OCI-LY3 (cell line): Measurements from ENCODE around the gene SEC31B.

ENCODE experiments used
- H2AFZ ChIP-seq: fragments of 200-600, 300-600 bp; shearing (Covaris generic); 2 replicates; pipeline ENCODE4 v1.6.0; 2014; ENCODE audit warnings: antibody characterized with exemption, low read depth, low read length
- H3K27ac ChIP-seq: fragments of 200-600, 300-600 bp; sonication (generic); 2 replicates; pipeline ENCODE4 v1.5.1; 2014; ENCODE audit warnings: mild to moderate bottlenecking, low read length, moderate library complexity, mixed read lengths
- H3K27me3 ChIP-seq: fragments of 200-600, 300-600 bp; sonication (generic); 2 replicates; pipeline ENCODE4 v1.6.1; 2014; ENCODE audit warnings: low read depth, low read length, mixed read lengths
- H3K36me3 ChIP-seq: fragments of 200-600, 300-600 bp; sonication (generic); replicated peaks from 2 replicates; pipeline ENCODE3; 2014; ENCODE audit warnings: low read depth, low read length, mixed read lengths
- H3K4me1 ChIP-seq: fragments of 300-600, 200-600 bp; sonication (generic); 2 replicates; pipeline ENCODE4 v1.6.1; 2014; ENCODE audit warnings: low read length, mixed read lengths
- H3K4me2 ChIP-seq: fragments of 200-600, 300-600 bp; sonication (generic); 2 replicates; pipeline ENCODE4 v1.6.1; 2014; ENCODE audit warnings: low read length, mixed read lengths
- H3K4me3 ChIP-seq: fragments of 300-600, 200-600 bp; sonication (generic); 2 replicates; pipeline ENCODE4 v1.5.1; 2014; ENCODE audit warnings: antibody characterized with exemption, mild to moderate bottlenecking, low read length, moderate library complexity
- H3K79me2 ChIP-seq: fragments of 300-600, 200-600 bp; shearing (Covaris generic); 2 replicates; pipeline ENCODE4 v1.6.1; 2014; ENCODE audit warnings: mild to moderate bottlenecking, low read length, mixed read lengths
- H3K9ac ChIP-seq: fragments of 300-600, 200-600 bp; shearing (Covaris generic); 2 replicates; pipeline ENCODE4 v1.6.0; 2014; ENCODE audit warnings: mild to moderate bottlenecking, low read length, moderate library complexity
- H3K9me3 ChIP-seq: fragments of 200-600, 300-600 bp; shearing (Covaris generic); 2 replicates; pipeline ENCODE4 v1.6.1; 2014; ENCODE audit warnings: low read length, mixed read lengths; ENCODE audit not compliant: insufficient read depth
- H4K20me1 ChIP-seq: fragments of 200-600, 300-600 bp; sonication (generic); 2 replicates; pipeline ENCODE4 v1.6.1; 2016; ENCODE audit warnings: low read length, mixed read lengths; ENCODE audit not compliant: insufficient read depth
- CTCF ChIP-seq: fragments of 200-600, 300-600 bp; sonication (generic); IDR thresholded peaks from 2 replicates; pipeline ENCODE4 v1.5.1; 2014; ENCODE audit warnings: antibody characterized with exemption, low read length, low read depth
- EZH2phosphoT487 ChIP-seq: fragments of 200-600 bp; shearing (Covaris generic); IDR thresholded peaks from 2 replicates; pipeline ENCODE4 v1.6.1; 2018; ENCODE audit warnings: antibody characterized with exemption, mixed run types, low read depth

SEC31B gene

DNA sequence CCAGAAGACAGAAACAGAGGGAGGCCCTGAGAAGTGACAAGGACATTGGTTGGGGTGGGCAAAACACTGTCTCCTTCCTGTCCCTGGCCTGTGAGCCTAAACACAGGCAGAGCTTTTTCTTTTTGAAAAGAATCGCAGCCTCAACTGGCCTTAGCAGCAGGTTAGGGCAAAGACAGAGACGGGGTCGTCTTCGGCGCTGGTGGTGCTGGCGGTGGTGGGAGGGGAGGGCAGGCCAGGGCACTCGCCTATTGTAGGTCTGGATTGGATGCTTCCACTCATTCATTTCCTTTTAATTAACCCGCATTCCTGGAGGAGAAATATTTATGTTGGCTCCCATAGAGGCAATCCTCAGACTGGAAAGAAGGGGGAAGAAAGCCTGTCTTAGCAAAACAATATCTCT, 34.3 kb downstream of the SEC31B start:
- no peak for TF ChIP-seq EZH2phosphoT487
- no peak for TF ChIP-seq CTCF
- Histone ChIP-seq H3K9ac (no peak overlapping the region), H3K9me3 (no peaks in the 10 kb centered on the region), H2AFZ (no peak overlapping the region), H4K20me1 (no peaks in the 10 kb centered on the region), H3K36me3 (no peaks in the 10 kb centered on the region), H3K27ac (no peak overlapping the region), H3K4me2 (no peak overlapping the region), H3K79me2 (no peaks in the 10 kb centered on the region), H3K4me3 (no peak overlapping the region), H3K4me1 (0 out of 2 replicates have a peak, but pooled peaks cover 3% of the 10 kb centered on the region), H3K27me3 (0 out of 2 replicates have a peak, but pooled peaks cover under 1% of the 10 kb centered on the region)

DNA sequence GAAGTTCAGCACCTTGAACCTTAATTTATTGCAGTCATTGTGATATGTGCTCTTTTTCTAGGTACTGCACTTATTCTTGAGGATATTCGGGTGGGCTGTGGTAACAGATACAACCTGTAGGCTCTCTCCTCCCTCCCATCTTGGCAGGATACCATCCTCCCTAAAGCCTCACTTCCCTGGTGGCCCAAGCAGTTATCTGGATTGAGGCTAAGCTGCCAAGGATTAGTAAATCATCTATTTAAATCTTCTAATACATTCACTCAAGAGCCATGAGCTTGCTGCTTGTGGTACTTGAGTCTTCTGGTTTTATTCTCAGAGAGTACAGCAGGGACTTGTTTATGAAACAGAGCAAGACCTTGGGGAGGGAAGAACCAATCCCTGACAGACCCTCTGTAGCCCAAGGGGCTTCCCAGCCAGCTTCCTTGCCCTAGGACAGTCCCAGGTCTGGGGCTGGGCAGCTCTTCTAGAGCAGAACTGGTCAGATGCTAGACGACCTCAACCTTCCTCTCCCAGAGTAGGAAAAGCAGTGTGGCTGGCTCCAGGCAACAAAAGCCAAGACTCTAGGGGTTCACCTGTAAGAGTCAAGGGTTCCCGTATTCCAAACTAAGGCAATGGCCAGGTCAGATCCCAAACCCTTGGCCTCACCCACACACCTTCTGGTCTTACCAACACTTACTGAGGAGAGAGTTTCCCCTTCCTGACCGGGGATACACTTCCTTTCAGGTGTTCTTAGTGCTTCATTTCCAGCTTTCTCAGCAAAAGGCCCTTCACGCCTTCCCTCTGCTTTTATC, 35.6 kb downstream of the SEC31B start:
- Histone ChIP-seq H4K20me1 (no peaks in the 10 kb centered on the region), H3K4me2 (no peak overlapping the region), H2AFZ (no peak overlapping the region), H3K9ac (no peak overlapping the region), H3K9me3 (no peaks in the 10 kb centered on the region), H3K79me2 (no peaks in the 10 kb centered on the region), H3K4me1 (0 out of 2 replicates have a peak, but pooled peaks cover 3% of the 10 kb centered on the region), H3K27me3 (peaks cover 11% of the 10 kb centered on the region), H3K27ac (no peak overlapping the region), H3K4me3 (no peak overlapping the region), H3K36me3 (no peaks in the 10 kb centered on the region)
- TF ChIP-seq CTCF (no peak), EZH2phosphoT487 (no peak)

- Histone ChIP-seq H3K4me3 (peak overlapping the region; percentile 86), H3K9ac (no peak overlapping the region), H2AFZ (no peak overlapping the region), H3K27me3 (peaks cover 21% of the 10 kb centered on the region), H3K27ac (no peak overlapping the region), H3K4me1 (0 out of 2 replicates have a peak, but pooled peaks cover 3% of the 10 kb centered on the region), H3K4me2 (peak overlapping the region; percentile 100), H3K9me3 (no peaks in the 10 kb centered on the region), H3K79me2 (no peaks in the 10 kb centered on the region), H4K20me1 (no peaks in the 10 kb centered on the region), H3K36me3 (no peaks in the 10 kb centered on the region)
- TF ChIP-seq EZH2phosphoT487: no peak
- no peak; the same call in 1 of the 2 replicates for TF ChIP-seq CTCF
Measured at GRCh38 chr10:100482834-100483185, 36.9 kb downstream of the SEC31B start.

GRCh38 chr10:100482181-100482833, 37.4 kb downstream of the SEC31B start:
- Histone ChIP-seq H3K79me2 (no peaks in the 10 kb centered on the region), H3K9me3 (no peaks in the 10 kb centered on the region), H3K4me1 (0 out of 2 replicates have a peak, but pooled peaks cover 3% of the 10 kb centered on the region), H4K20me1 (no peaks in the 10 kb centered on the region), H2AFZ (peak overlapping the region; percentile 90), H3K4me3 (peak overlapping the region; percentile 86), H3K4me2 (peak overlapping the region; percentile 100), H3K9ac (peak overlapping the region; percentile 39), H3K36me3 (no peaks in the 10 kb centered on the region), H3K27ac (no peak overlapping the region), H3K27me3 (peaks cover 21% of the 10 kb centered on the region)
- TF ChIP-seq CTCF (peak; percentile 81), EZH2phosphoT487 (no peak)
